Measurements from ENCODE around the gene RTKN. TPM values are rescaled to one million over a fixed set of nuclear protein-coding genes. Genes with fewer than 3 reads are reported as not detected.

RTKN gene
- total RNA-seq, 6 experiments from 2014 or later, result 12.7 to 14.8 (median 13.6) TPM

DNA sequence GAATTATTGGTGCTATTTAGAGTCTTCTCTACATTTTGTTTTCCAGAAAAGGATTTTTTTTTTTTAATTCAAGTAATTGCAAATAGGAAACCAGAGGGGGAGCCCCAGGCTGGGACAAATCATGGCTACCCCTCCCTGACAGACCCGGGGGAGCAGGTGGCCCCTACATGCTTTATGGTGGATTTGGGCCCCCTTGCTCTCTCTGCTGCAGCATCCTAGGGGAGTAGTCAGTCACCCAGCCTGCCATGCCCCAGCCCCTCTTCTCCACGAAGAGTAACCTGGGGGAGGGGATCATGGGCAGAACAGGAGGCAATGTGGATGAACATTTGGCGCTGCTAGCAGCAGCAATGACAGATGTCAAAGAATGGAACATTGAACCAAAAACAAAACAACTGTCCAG, 25.0 kb downstream of the RTKN start:
- Mint-ChIP-seq H3K27me3 (ENCODE audit: insufficient read depth) (no peaks in the 10 kb centered on the region; the same call in 1 of the 2 replicates), H3K9me3 (no peaks in the 10 kb centered on the region), H3K4me1 (ENCODE audit: low read depth) (peaks cover 7% of the 10 kb centered on the region), H3K27ac (no peak overlapping the region), H3K36me3 (ENCODE audit: low read depth) (no peaks in the 10 kb centered on the region), H3K4me3 (no peak overlapping the region)
- TF ChIP-seq, protein P1, sequence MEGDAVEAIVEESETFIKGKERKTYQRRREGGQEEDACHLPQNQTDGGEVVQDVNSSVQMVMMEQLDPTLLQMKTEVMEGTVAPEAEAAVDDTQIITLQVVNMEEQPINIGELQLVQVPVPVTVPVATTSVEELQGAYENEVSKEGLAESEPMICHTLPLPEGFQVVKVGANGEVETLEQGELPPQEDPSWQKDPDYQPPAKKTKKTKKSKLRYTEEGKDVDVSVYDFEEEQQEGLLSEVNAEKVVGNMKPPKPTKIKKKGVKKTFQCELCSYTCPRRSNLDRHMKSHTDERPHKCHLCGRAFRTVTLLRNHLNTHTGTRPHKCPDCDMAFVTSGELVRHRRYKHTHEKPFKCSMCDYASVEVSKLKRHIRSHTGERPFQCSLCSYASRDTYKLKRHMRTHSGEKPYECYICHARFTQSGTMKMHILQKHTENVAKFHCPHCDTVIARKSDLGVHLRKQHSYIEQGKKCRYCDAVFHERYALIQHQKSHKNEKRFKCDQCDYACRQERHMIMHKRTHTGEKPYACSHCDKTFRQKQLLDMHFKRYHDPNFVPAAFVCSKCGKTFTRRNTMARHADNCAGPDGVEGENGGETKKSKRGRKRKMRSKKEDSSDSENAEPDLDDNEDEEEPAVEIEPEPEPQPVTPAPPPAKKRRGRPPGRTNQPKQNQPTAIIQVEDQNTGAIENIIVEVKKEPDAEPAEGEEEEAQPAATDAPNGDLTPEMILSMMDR (IDR thresholded peaks at IDR 0.05), result peak; percentile 43
- no peak for DNase-seq

DNA sequence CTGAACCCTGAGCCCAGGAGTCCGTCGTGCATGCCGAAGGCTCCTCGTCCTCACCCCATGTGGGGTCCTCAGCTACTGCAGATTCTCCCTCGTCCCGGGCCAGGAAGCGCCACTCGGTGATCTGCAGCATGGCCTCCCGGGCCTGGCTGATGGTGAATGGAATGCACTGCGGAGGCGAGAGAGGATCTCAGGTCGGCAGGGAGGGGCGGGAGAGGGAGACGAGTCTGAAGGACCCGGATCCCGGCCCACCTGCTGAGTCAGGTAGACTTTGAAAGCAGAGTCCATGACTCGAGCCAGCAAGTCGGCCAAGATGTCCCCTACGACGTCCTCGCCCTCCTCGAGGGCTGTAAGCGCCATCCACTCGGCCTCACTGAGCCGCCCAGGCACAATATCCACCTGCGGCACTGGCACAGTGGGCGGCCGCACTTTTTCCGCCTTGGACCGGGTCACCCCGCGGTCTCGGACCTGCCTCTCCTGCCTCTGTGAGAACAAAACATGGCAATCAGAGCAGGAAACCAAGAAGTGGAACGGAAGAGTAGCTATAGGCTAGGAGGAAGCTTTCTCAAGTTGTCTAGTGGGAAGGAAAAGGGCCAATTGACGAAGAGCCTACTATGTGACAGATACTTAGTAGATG, 25.9 kb downstream of the RTKN start:
- H3K27ac Mint-ChIP-seq, result no peak overlapping the region
- TF ChIP-seq, protein P1 (IDR thresholded peaks at IDR 0.05), result no peak
- peaks cover 4% of the 10 kb centered on the region for H3K4me1 Mint-ChIP-seq (ENCODE audit: low read depth)
- no peak for DNase-seq
- no peaks in the 10 kb centered on the region for H3K9me3 Mint-ChIP-seq
- no peaks in the 10 kb centered on the region; the same call in 1 of the 2 replicates for H3K27me3 Mint-ChIP-seq (ENCODE audit: insufficient read depth)
- H3K4me3 Mint-ChIP-seq, result peak overlapping the region; percentile 62; the same call in 1 of the 2 replicates
- no peaks in the 10 kb centered on the region for H3K36me3 Mint-ChIP-seq (ENCODE audit: low read depth)

DNA sequence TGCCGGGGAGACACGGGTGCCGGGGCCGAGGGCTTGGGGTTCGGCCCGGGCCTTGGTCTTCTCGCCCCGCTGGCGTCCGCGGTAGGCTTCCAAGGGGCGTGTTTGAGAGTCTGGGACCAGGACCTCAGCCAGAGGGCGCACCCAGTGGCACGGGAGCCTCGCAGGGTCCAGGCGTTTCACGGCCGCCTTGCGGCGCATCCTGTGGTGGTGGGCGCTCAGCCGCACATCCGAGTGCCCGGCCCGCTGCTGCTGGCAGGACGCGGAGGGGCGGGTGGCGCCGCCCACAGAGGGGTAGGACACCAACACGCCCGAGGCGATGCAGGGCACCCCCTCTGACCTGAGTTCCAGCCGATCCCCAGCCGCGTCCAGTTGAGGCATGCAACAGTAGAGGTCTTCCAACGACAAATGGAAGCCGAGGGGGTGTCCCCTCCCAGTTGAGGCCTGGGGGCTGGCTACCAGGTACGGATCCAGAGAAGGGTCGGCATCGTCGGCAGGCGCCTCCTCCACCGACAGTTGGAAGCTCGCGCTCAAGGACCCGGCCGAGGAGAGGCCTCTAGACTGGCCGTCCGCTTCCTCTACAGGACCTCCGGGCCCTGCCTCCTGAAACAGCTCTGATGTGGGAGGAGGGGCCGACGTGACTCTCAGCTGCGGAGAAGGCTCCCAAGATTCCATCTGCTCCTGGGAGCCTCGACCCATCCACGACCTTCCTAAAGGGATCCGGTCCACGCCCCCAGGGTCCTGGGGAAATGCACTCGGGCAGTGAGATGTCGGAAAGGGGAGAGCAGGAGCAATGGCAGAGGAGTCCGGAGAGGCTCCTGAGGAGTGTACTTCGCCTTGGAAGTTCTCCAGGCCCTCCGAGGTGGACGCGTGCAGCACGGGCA, 26.6 kb downstream of the RTKN start:
- H3K4me3 Mint-ChIP-seq, result peak overlapping the region; percentile 73; the same call in 1 of the 2 replicates
- no peak for DNase-seq

DNA sequence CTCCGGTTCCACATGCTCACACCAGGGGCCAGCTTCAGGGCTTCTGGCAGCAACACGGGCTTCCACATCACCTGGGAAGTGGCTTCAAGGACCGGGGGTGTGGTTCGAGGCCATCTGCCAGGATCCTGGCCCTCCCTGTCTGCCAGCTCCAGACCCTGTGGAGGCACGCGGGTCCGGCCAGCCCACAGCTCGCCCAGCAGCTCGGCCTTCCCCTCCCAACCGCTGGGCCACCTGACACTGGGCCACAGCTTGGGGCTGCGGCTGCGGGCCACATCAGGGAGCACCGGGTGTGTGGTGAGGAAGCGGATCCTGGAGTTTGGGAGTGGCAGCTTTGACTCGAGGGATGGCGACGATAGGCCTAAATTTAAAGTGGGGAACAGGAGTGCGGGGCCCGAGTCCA, 27.3 kb downstream of the RTKN start:
- Mint-ChIP-seq H3K27me3 (ENCODE audit: insufficient read depth) (no peaks in the 10 kb centered on the region; the same call in 1 of the 2 replicates), H3K4me3 (peak overlapping the region; percentile 73; the same call in 1 of the 2 replicates), H3K27ac (no peak overlapping the region; the same call in 1 of the 2 replicates), H3K4me1 (ENCODE audit: low read depth) (peaks cover 4% of the 10 kb centered on the region; the same call in 1 of the 2 replicates), H3K9me3 (no peaks in the 10 kb centered on the region), H3K36me3 (ENCODE audit: low read depth) (no peaks in the 10 kb centered on the region)
- TF ChIP-seq, protein P1 (IDR thresholded peaks at IDR 0.05), result no peak
- DNase-seq, result no peak

More for the DNA sequence above, 26.6 kb downstream of the RTKN start:
- Mint-ChIP-seq H3K27me3 (ENCODE audit: insufficient read depth) (no peaks in the 10 kb centered on the region; the same call in 1 of the 2 replicates), H3K36me3 (ENCODE audit: low read depth) (no peaks in the 10 kb centered on the region), H3K9me3 (no peaks in the 10 kb centered on the region), H3K27ac (peak overlapping the region; percentile 18; the same call in 1 of the 2 replicates), H3K4me1 (ENCODE audit: low read depth) (peaks cover 4% of the 10 kb centered on the region; the same call in 1 of the 2 replicates)
- TF ChIP-seq, protein P1 (IDR thresholded peaks at IDR 0.05), result peak; percentile 54; the same call in 1 of the 2 replicates

DNA sequence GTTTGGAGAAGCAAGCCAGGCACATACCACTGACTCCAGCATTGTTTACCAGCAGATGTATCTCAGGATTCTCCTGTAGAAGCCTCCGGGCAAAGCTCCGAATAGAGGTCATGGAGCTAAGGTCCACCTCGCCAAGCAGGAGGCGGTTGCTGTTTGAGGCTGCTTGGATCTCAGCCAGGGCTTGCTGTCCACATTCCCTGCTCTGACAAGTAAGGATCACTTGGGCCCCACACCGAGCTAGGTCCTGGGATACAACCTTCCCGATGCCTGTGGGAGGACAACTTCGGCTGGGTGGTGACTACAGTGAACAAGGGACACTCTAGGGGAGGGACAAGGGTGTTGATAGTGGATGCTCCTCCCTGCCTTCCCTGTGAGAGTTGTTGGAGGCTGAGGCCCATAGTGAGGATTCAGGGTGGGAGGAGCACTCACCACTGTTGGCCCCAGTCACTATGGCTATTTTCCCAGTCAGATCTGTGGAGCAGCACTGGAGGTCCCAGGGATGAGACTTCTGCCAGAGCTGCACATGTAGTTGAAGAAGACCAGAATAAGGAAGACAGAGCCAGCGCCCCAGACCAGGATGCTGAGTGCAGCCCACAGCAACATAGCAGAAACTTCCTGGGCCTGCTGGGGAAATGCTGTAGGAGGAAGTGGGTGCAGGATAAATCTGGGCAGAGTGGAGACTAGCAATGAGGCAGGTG, 28.6 kb downstream of the RTKN start:
- TF ChIP-seq, protein P1 (IDR thresholded peaks at IDR 0.05), result no peak
- Mint-ChIP-seq H3K27me3 (ENCODE audit: insufficient read depth) (no peaks in the 10 kb centered on the region), H3K4me3 (no peak overlapping the region), H3K4me1 (ENCODE audit: low read depth) (peaks cover 4% of the 10 kb centered on the region; the same call in 1 of the 2 replicates), H3K27ac (no peak overlapping the region), H3K36me3 (ENCODE audit: low read depth) (no peaks in the 10 kb centered on the region), H3K9me3 (no peaks in the 10 kb centered on the region)
- DNase-seq, result no peak
